Measurements from ENCODE around the gene GZMM.

Gene GZMM

DNA sequence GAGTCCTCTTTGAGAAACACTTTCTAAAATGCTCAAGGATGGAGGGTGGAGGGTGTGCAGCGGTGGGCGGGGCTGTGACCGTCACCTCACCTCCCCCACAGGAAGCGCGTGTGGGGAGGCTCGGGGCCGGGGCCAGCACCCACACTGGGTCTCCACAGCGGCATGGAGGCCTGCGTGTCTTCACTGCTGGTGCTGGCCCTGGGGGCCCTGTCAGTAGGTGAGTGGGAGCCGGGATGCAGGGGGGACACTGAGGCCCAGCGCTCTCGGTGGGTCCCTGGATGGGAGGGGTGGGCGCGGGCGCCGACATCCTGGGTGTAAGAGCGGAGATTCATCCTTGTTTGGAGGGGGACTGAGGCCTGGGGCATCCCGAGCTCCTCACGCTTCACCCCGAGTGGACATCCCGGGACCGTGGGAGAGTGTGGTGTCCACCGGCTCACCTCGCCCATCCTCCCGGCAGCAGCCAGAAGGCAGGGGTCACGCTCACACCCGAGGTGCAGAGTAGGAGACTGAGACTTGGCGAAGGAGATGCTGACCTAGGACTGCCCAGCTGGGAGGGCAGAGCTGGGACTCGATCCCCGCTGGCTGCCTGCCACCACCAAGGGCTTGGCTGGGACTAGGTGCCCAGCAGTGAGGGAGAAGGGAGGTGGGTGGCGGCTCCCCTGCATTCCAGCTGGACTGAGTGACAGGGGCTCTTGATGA is at the start of gene GZMM:
Gene GZMM, plus strand, starts transcription at position 144 of the 699 bp plus-strand sequence. Its CDS starts 19 bp downstream, at position 163.
- DNase-seq (ENCODE audit: low read depth), result no peak

GRCh38 chr19:494171-495080 is 49.4 kb upstream of the GZMM start:
- no peak for DNase-seq (ENCODE audit: low read depth)

- no peak for DNase-seq (ENCODE audit: low read depth)
These were observed 48.8 kb upstream of the GZMM start for GRCh38 chr19:495081-495401.

GRCh38 chr19:495402-496111 is 48.3 kb upstream of the GZMM start:
- no peak for DNase-seq (ENCODE audit: low read depth)

GRCh38 chr19:496112-496665 is 47.7 kb upstream of the GZMM start, which contains the start of gene MADCAM1:
MADCAM1 (plus strand) TSS chr19:496486; CDS start chr19:496500, 14 bp downstream.
- no peak for DNase-seq (ENCODE audit: low read depth)

DNA sequence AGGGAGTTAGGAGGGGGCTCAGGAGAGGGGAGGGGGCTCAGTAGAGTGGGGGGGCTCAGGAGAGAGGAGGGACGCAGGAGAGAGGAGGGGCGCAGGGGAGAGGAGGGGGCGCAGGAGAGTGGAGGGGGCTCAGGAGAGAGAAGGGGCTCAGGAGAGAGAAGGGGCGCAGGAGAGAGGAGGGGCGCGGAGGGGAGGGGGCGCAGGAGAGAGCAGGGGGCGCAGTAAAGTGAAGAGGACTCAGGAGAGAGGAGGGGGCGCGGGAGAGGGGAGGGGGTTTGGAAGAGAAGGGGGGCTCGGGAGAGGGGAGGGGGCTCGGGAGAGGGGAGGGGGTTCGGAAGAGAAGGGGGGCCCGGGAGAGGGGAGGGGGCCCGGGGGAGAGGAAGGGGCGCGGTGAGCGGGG is 46.9 kb upstream of the GZMM start:
- DNase-seq (ENCODE audit: low read depth), result no peak

- DNase-seq (ENCODE audit: low read depth), result no peak
These were observed 46.4 kb upstream of the GZMM start for GRCh38 chr19:497491-497868.

DNA sequence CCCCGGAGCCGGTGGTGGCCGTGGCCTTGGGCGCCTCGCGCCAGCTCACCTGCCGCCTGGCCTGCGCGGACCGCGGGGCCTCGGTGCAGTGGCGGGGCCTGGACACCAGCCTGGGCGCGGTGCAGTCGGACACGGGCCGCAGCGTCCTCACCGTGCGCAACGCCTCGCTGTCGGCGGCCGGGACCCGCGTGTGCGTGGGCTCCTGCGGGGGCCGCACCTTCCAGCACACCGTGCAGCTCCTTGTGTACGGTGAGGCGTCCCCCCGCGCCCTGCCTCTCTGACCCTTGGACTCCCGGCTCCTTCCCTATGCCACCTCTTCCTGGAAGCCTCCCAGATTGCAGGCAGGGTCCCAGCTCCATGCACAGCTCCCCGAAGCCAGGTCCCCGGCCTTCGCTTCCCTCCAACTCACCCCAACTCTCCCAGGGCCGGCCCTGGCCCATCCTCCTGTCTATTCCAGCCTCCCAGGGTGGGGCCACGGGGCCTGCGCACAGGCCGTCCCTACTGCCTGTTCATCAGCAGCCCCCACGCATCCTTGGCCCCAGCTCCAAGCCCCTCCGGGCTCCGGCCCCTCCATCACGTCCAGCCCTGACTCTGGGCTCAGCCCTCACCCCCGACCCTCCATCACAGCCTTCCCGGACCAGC is 45.9 kb upstream of the GZMM start:
- no peak for DNase-seq (ENCODE audit: low read depth)

DNA sequence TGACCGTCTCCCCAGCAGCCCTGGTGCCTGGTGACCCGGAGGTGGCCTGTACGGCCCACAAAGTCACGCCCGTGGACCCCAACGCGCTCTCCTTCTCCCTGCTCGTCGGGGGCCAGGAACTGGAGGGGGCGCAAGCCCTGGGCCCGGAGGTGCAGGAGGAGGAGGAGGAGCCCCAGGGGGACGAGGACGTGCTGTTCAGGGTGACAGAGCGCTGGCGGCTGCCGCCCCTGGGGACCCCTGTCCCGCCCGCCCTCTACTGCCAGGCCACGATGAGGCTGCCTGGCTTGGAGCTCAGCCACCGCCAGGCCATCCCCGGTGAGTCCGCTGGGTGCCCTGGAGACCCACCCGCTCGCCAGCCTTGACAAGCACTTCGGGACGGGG is 45.4 kb upstream of the GZMM start:
- no peak for DNase-seq (ENCODE audit: low read depth)

DNA sequence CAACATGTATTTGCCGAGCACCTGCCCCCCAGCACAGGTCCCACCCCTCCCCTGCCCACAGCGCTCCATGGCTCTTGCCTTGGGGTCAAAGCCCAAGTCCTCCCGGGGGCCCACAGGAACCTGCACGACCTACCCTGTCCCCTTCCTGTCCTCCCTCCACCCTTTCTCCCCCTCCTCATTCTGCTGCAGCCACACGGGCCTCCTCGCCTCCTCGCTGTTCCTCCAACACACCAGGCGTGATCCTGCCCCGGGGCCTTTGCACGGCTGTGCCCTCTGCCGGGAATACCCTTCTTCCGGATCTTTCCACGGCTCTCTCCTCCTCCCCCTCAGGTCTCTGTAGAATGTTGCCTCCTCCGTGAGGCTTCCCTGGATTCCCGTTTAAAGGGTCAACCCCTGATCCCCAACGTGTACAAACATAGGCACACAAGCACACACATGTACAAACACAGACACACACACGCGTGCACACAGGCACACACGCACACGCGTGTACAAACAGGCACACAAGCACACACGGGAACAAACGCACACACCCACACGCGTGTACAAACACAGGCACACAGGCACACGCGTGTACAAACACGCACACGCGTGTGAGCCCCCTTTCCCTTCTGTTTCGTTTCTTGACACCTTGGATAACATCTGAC is 44.8 kb upstream of the GZMM start:
- no peak for DNase-seq (ENCODE audit: low read depth)

DNA sequence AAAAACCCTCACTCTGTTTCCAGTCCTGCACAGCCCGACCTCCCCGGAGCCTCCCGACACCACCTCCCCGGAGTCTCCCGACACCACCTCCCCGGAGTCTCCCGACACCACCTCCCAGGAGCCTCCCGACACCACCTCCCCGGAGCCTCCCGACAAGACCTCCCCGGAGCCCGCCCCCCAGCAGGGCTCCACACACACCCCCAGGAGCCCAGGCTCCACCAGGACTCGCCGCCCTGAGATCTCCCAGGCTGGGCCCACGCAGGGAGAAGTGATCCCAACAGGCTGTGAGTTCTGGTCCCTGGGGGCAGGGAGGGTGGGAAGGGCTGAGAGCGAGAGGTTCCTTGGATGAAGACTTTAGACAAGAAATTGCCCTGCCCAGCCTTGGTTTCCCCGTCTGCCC is 42.2 kb upstream of the GZMM start:
- DNase-seq (ENCODE audit: low read depth), result no peak

DNA sequence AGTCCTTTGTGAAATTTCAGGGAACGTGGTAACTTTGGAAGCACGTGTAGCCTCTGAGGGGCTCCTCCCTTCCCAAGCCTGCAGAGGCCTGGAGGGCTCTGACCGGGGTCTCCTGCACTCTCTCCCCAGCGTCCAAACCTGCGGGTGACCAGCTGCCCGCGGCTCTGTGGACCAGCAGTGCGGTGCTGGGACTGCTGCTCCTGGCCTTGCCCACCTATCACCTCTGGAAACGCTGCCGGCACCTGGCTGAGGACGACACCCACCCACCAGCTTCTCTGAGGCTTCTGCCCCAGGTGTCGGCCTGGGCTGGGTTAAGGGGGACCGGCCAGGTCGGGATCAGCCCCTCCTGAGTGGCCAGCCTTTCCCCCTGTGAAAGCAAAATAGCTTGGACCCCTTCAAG is 39.2 kb upstream of the GZMM start:
- no peak for DNase-seq (ENCODE audit: low read depth)

- DNase-seq (ENCODE audit: low read depth), result peak; percentile 99
These were observed 37.2 kb upstream of the GZMM start for GRCh38 chr19:506404-507285.

DNA sequence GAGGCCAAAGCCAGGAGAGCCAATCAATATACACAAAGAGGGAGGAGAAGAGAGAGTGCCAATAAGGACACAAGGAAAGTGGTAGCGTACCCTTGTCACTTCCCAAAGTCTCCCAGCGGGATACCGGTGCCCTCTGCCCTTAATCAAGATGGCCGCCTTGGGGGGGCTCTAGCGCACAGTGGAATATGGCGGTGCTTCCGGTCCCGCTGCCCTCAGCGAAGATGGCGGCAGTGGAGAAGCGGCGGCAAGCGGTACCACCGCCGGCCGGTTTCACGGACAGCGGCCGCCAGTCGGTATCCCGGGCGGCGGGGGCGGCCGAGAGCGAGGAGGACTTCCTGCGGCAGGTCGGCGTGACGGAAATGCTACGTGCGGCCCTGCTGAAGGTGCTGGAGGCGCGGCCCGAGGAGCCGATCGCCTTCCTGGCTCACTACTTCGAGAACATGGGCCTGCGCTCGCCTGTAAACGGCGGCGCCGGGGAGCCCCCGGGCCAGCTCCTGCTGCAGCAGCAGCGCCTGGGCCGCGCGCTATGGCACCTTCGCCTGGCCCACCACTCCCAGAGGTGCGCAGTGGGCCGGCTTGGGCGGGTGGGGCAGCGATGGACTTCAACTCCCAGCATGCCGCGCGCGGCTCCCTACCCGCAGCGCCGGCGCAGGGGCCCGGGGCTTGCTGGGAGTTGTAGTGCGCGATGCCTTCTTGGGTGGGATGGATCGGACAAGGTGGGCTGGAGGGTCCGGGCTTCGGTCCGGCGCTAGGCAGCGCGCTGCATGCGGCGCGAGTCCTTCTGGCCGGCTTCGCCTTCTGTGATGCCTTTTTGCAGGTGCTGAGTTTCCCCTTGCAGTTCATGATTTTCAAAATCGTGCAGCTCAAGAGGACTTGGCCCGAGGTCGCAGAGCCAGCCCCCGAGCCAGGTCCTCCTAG is 36.3 kb upstream of the GZMM start, which contains the start of gene TPGS1:
Gene TPGS1, plus strand, starts transcription at position 212 of the 918 bp plus-strand sequence. Its CDS starts 10 bp downstream, at position 222.
- no peak for DNase-seq (ENCODE audit: low read depth)

- no peak for DNase-seq (ENCODE audit: low read depth)
These were observed 35.4 kb upstream of the GZMM start for GRCh38 chr19:508204-509150.

DNA sequence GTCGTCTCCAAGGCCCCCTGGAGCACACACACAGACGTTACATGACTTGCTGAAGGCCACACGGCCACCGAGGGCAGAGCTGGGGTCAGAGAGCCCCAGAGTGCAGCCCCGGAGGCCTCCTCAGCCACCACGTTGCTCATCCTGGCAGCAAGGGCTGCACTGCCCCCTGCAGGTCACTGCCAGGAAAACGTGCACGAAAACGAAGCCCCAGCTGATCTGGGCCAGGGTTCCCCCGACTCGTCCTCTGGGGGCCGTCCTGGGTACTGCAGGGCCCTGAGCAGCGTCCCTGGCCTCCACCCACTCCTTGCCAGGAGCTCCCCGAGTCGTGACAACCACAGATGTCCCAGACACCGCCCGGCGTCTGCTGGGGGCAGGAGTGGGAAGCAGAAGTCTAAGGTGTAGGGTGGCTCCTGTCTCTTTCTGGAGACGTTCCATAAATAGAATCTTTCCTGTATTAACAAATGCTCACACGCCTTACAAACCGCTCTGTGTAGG is 33.2 kb upstream of the GZMM start:
- no peak for DNase-seq (ENCODE audit: low read depth)

DNA sequence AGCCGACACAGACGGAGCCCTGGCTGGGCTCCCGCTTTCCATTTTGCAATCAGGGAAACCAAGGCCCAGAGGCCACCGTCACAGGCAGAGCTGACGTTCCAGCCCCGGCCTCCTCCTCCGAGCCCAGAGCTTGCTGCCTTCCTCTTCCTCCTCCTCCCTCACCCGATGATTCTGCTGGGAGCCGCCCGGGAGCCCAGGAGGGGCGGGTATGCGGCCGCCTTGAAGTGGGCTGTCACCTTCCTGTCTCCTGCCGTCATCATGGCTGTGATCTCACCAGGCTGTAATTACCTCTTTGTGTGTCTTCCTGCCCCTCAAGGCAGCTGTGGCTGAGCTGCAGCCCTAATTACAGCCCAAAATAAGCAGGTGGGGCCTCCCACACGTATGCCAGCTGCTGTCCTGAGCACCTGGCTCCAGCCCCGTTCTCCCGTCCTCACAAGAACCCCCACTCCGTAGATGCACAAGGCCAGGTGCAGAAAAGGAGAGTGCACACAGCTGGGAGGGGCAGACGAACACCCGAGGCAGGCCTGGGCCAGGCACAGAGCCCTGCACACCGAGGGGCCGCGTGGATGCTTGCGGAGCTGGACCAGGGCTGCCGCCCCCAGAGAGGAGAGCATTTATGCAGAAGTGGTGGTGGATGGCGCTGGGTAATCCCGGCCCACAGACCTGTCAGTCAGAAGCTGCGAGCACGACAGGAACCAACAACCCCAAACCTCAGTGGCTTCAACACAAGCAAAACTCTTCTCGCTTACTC is 32.6 kb upstream of the GZMM start:
- no peak for DNase-seq (ENCODE audit: low read depth)
